ENCODE data around the gene GRIK2.

Gene GRIK2

DNA sequence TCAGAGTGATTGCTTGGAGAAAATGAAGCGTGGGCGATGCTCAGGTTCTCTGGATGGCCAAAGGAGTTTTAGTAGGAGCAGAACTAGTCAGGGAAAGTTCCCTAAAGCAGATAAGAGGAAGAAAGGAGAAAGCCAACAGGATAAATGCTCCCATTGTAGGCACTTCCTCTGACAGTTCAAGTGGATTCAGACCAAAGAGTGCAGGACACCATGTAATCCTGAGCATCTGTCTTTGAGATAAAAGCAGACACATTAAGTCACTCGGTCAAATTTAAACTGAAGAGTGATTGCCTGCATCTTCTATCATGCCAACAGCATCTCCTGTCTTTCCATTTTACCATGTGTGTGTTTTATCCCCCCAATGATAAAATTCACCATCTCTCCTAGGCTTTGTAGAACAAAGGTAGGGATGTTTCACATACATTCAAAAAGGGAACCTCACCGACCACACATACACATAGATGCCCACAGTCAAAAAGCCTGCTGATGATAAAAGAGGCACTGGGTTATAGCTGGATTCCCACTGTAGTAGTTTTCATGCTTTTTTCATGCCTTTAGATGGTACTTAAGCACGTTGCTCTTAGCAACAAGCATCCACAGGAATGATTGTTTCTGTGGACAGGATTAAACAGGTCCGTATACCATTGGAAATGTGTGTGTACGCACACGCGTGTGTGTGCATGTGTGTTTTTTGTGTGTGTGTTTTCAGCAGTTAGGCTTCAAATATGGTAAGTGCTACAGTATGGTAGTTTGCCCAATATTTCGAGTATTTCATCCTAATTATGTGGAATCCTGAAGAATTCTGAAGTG lies 7.0 kb downstream of the GRIK2 start:
- DNase-seq, result no peak

DNA sequence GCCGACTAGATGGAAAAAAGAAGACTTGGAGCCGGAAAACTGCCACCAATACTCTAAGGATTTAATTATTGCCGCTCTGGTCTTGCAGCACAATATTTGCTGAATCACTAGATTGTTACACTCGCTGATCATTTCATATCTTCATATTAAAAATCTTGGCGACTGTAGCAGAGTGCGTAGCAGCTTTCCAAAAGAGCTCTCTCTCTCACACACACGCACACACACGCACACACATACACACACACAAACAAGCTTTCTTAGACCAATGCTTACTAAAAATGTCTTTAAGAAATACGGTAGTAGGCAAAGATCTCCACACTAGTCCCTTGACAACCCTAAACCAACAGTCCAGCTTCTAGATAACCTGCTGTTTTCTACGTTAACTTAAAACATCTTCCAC lies 7.7 kb downstream of the GRIK2 start:
- DNase-seq, result no peak

DNA sequence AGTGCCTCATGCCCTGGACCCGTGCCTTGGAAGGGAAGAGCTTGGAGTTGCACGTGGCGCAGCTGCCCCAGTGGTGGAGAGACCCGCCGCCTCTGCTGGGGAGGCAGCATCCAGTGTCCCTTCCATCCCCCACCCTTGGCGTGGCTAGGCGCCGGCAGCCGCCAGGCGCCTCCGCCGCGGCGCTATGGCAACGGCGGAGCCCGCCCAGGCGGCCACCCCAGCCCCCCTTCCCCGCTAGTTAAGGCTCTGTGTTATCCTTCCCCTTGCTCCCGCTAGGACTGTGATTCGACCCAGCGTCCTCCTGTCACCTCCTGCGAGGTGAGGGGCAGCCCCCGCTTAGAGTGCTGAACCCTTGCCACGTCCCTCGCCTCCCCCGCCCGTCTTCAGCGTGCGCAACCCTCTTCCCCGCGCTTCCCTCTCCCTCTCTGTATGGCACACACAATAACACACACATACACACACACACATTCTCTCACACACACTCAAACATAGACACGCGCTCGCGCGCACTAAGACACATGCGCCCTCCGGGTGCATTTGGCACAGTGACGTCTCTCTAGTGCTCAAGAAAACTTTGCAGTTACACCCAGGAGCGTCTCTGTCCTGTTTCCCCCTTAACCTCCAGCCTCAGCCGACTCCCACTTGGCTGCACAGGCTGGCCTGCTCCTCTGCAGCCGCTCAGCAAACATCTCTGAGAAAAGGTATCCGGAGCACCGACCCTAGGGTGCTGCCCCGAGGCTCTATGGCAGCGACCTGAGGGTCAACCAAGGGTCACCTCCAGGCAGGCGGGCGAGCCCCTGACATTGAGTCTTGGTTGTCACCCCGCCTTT lies 8.5 kb downstream of the GRIK2 start:
- DNase-seq, result no peak

DNA sequence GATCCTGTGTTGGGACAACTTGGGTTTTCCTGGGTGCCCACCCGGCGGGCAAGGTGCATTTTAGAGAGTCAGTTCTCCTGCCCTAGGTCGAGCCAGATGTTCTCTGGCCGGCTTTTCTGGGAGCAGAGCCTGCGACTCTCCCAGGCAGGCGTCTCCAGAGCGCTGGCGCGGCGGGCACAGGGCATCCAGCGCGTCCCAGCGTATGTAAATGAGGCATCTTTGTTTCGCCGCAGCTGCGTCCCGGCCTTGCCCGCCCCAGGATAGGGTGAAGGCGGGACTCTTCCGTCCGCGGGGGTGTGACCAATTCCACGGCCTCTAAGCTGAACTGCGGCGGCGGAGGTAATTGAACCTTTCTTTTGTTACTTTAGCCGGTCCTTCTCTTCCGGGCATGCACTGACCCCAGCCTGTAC lies 9.1 kb downstream of the GRIK2 start:
- no peak for DNase-seq

DNA sequence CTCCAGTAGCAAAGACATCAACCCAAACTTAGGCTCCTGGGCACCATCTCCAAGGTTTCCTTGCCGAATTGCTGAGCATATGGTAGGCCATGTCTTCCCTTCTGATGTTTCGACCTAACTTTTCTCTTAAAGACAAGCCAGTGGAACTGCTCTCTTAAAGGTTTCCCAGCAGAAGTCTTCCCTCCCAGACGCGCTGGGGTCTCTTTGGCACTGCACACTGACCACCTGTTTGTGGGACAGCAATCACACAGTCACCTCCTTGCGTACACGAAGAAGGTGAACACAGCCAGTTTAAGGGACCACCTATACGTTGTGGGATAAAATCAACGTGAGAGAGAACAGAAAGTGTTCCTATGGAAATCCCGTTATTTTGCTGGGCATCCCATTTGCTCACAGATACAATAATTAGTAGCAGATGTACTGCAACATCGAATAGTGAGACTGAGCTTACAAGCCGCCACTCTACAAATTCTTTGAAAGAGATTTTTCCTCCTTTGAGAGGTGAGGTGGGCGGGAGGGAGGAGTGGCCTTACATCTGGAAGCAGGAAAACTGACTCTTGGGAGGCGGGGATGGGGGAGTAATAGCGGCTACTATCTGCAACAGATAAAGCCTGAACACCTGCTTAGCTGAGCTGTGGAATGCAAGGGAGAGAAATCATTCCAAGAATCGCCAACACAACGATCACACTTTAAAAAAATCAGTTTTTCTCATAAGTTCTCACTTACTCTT lies 9.9 kb downstream of the GRIK2 start:
- no peak for DNase-seq

DNA sequence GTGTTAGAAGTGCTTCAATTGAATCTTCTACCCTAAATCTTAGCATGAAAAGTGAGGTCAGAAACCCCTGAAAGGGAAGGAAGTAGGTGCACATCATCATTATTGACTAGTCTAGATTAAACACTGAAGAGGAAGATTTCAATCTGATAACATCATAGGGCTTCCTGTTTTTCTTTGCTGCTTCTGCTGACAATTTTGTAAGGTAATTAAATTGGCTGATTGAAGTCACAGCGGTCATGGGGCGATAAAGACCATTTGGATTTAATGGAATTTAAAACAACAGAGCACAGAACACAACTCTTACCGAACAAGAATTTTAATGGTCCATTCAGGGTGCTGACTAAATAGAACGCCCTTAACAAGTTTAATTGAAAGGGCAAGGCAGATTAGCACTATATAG lies 11.3 kb downstream of the GRIK2 start:
- DNase-seq, result no peak

DNA sequence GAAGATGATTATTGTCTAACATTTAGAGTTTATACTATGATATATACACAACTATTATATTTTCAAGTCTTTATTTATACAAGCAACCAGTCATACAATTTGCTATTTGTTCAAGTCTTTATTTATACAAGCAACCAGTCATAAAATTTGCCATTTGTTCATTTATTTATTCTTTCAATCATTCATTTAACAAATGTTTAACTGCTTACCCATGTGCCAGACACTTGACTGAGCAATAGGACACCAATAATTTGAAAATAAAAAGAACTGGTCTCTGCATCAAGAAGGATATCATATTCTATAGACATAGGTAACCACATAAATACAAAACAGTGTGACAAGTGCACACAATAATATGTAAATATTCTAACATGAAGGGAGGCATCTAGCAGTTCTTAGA lies 20.3 kb downstream of the GRIK2 start:
- no peak for DNase-seq

DNA sequence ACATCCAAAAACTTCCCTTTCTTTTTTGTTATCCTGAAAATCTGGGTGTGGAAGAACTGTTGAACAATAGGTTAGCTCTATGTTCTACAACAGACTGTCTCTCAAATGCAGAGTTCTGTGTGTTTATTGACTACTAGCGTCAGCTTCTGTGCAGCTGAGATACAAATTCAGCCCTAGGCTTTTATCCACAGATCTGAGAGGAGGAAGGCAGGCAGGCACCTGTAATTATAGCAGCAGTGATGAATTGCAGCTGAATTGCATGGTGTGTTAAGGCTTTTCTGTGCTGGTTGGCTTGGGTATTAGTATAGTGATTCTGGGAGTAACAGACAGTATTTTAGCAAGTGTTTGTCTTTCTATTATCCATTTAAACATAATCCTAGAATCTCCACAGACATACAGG lies 24.4 kb downstream of the GRIK2 start:
- no peak for DNase-seq

DNA sequence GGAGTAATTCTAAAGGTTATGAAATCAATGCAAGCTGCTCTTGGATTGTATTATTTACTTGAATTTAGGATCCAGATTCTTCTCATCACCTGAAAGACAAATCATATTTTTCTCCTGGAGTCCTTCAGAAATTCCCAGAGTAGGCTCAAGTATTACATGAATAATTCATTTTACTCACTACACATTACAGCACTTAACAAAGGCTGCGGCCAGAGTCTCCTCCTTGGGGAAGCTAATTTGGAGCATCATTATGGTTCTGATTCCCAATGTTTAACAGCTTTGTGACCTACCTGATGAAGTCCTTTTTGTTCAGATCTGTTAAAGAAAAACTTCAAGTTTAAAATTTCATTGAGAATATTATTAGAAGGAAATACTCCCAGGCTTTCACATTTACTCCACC lies 28.7 kb downstream of the GRIK2 start:
- DNase-seq, result no peak

DNA sequence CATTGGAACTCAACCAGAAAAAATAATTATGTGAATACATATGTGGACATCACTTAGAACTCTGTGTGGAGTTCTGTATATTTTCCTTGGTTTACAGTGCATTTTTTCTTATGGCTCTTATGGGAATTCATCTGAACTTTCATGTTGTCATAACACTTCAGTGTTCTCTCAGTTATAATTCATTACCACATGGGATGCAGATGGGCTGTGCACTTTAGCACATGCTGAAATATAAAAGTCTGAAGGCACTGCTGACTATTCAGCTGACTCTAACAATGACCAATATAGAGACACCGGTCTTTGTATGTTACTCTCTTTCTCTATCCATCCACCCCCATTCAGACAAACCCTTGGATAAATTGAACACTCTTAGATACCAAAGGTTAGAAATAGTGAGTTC lies 29.3 kb downstream of the GRIK2 start:
- DNase-seq, result no peak

DNA sequence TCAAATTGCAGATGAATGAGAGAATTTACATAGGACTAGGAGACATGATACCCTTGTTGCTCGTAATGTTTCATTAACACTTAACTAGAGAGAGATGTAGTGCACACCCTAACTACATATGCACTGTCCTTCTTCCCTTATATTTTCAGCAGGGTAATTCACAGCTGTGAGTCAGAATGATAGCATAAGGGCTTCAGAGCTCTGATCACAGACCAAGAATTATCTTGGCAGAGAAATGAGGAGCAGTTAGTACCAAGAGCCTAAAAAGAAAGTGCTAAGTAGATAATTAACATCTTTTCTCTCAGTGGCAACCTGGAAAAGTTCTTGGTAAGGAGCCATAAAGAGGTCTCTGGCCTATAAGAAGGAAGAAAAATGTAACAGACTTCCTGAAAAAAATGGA lies 35.8 kb downstream of the GRIK2 start:
- DNase-seq, result no peak

DNA sequence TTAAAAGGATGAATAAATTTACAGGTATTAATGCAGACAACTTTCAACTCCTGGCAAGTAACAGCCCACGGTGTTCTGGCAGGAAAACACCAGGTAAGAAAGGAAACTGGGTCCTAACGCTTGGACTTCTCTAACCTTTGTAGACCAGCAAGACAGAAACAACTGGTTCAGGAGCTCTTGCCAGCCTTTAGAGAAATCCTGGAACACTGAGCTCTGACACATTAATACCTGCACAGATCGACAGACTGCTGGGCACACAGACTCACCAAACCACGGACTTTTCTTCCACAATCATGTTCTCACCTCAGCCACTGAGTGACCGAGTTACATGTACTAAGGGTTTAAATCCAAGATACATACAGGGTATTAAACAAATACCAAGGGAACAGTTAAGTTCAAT lies 36.3 kb downstream of the GRIK2 start:
- DNase-seq, result no peak

DNA sequence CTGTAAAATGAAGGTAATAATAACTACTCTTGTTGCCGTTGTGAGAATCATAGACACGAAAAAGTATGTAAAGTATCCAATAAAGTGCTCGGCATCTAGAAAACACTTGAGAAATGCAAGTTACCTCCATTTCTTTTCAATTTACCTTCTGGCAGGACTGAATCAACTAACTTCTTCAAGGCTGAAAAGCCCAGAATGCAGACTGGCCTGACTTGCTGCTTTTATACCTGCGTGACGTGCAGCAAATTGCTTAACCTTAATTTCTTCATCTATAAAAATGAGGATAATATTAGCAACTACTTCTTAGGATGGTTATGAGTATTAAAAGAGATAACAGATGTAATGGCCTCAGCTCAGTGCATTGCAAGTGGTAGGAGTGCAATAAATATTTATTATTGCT lies 39.6 kb downstream of the GRIK2 start:
- DNase-seq, result no peak

DNA sequence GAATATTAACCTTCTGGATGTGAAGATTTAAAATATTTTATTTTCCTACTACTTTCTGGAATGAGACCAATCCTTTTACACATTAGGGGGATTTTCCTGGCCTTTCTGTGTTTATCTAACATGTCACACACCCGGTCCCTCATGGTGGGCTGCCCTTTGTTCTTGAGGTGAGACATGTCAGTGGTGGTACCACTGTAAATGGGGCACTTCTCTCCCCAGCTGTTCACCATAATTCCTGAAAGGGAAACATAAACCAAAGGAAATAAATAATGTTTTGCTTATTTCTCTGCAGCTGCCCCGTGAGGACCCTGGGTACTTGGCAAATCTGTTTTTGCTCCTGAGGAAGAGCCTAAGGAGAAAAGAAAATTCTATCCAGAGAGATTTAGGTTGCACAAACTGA lies 41.1 kb downstream of the GRIK2 start:
- DNase-seq, result no peak

DNA sequence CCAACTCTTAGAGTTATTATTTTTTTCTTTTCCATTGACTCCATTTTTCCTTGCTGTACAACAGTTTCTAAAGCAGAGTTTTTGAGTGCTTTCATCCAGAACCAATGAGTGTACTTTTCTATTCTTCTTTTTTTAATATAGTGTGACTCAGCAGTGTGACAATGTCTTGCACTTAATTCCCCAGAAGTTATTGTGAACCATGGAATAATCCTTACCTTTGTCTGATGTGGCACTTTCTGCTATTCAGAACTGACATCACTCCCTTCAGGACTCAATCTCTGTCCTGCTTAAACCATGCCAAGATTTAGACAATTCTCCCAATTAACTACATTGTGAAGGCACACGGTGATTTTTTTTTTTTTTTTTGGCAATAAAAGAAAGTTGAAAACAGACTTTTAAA lies 41.5 kb downstream of the GRIK2 start:
- DNase-seq, result no peak

DNA sequence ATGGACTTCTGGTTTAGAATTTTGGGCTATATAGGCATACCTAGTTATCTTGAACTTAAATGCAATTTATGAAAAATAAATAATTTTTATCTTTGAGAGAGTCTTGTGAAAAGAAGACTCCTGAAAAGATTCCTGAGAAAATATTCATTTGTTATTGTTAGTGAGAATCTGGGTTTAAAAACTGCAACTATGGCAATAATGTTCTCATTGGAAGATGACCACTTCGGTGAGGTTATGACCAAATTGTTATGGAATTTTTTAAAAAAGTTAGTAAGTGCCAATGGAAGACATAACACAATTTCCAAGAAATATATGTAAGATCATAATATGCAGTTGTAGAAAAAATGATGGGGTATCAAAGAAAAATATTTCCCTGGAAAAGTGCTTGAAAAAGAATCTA lies 46.3 kb downstream of the GRIK2 start:
- no peak for DNase-seq

DNA sequence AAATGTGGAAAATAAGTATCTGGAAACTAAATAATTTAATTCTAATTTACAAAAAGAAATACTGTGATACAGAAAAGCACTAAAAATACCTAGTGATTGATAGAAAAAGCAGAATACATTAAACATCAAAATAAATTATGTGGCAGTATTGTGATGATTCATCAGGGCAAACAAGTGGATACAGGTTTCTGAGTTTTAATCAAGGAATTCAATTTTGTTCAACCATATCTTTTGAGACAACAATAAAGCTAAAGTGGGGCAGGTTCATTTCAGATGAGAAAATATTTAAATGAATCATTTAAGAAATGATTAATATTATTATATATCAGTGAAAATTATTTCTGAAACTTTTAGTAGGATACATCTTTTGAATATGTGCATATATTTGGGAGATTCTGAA lies 49.8 kb downstream of the GRIK2 start:
- no peak for DNase-seq

DNA sequence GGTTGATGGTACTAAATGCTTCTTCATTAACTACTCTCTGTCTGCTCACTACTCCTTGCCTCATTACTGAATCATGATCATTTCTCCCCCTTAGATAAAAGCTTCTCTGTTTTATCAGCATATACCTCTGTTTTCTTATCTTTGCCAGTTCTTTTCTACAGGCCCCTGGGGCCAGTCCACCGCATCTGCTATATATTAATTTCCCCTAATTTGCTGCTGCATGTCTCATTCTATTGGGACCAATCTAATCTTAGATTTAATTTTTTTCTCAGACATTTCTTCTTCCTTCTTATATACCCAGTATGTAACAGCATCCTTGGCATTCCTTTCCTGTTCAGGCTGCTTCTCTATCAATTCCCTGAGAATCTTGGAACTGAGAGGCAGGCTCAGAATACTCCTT lies 51.2 kb downstream of the GRIK2 start:
- DNase-seq, result no peak

DNA sequence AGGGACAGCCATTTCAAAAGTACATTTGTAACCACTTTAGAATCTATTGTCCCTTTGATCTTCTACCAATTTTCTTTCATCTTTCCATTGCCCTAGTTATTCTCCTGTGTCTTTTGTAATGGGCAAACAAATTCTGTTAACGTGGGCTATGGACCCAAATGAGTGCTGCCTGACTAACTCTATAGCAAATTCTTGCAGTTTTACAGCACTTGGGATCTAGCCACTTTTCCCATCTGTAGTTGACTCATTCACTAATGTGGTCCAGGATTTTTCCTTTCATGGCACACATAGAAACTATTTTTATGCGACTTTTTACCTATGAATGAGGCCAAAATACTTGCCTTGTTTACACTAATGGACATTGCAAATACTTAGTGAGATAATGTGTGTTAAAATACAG lies 52.0 kb downstream of the GRIK2 start:
- DNase-seq, result no peak

DNA sequence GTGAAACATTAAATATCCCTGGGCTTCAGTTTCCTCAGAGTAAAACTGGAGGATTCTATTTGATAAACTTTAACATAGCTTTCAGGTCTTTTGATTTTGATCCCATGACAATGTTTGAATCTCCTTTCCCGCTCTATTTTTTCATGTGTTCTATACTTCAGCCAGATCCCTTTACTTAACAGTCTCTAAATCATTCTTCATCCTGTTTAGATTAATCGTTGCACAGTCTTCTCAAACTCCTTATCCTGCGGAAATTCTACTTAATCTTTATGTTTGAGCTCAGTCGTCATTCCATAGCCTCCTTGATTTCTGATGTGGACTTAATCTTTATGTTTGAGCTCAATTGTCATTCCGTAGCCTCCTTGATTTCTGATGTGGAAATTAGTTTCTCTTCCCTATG lies 57.4 kb downstream of the GRIK2 start:
- DNase-seq, result no peak

DNA sequence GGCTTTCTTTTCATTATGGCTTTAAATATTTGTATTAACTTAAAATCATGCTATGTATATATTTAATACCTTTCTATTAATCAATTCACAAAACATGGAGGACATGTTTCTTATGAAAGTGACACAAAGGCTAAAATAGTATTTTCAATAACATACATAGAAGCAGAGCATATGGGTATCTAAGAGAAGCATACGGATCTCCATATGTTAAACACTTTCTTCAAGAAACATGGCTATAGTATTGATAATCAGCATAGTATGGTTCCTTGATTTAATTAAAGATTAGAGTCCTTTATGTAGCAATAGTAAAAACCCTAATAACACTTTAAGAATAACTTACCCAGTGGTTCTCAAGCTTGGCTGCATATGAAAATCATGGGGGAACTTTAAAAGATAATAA lies 58.5 kb downstream of the GRIK2 start:
- DNase-seq, result no peak

DNA sequence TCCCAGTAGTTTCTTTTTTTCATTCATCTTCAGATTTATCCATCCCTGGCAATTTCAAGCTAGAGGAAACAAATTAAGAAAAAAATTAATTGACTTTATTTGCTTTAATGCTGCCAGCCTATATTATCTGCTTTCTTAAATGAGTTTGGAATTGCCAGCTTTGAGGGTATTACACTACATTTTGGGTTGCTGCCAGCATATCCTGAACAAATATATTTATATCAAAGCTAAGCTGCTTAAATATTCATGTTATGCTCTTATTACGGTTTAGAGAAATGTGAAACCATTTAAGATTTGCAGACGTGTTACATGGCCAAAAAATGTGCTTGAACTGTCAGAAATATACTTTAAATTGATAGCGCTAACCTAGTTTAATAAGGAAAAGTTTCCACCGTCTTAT lies 59.7 kb downstream of the GRIK2 start:
- DNase-seq, result no peak

DNA sequence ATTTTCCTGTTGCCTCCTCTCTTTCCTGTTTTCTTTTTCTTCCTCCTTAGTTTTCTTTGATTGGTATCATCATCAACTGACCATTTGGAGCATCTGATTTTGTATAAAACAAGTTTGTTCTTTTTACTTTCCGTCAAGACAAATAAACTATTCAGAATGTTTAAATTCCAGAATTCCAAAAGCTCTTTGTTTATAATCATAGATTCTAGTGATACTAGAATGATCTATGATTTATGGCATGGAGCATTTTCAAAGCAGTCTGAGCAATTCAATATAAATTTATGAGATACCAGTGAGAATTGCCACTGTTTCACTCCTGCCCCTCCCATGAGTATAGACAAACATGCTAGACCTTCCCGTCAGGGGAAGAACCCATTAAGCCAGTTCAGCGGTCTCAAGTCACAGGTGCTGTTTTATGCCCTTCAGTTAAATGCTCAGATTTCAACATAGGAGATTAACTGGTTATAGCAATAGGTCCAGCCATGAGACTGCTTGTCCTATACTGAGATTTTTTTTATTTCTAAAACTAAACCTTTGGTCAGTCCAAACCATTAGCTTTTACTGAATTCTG lies 60.7 kb downstream of the GRIK2 start:
- DNase-seq, result no peak

DNA sequence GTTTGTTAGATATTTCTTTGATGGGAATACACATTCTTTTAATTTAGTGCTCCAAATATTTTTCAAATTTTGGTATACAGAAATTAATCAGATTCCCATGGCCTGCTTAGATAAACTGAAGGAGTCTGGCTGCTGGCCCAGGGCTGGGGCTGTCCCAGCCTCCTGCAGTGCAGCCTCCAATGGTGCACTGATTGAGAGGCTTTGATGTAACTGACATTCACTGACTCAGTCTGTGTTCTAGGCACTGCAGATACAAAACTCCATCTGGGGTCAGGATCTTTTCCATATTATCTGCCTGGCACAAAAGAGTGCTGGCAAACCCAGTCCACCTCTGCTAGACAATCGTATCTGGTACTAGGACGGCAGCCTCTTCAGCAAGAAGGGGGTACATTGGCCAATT lies 64.8 kb downstream of the GRIK2 start:
- DNase-seq, result no peak
